A549 (cell line): ENCODE results near the gene CCDC85A. TPM values are rescaled to one million over a fixed set of nuclear protein-coding genes. Genes with fewer than 3 reads are reported as not detected.

ENCODE experiments used
- ATAC-seq, 2 experiments: fragments of 200-7000 bp in 1 of 2; fragments of >200 bp in 1 of 2; cut with Nextera tagmentation in 1 of 2; cut with Tn5 transposase in 1 of 2; 3 replicates each; pipeline versions ENCODE4 v1.8.0 to v1.9.1; 2018 to 2020; ENCODE audit warnings: mild to moderate bottlenecking in 1 of 2, moderate library complexity in 1 of 2
- CTCF ChIA-PET: fragments of 300-600 bp; sonication (Branson Sonifier 250); formaldehyde crosslinking; extraction: SDS; loops from one replicate; lab custom pipeline; 2021; ENCODE audit warnings: antibody characterized with exemption, inconsistent platforms; lab: Yijun Ruan, JAX
- POLR2A ChIA-PET: fragments of 350-600 bp; formaldehyde crosslinking; extraction: SDS; loops from one replicate; lab custom pipeline; 2021; ENCODE audit warnings: antibody characterized with exemption, inconsistent platforms; lab: Yijun Ruan, JAX
- DNase-seq, 2 experiments: peaks; one replicate each; pipeline versions ENCODE4 v3.0.0 to v3.0.0-alpha.2; 2011 to 2016; ENCODE audit warnings: low read depth in 1 of 2, low spot score in 1 of 2
- FAIRE-seq: peaks from 2 replicates; lab custom pipeline; 2011; peaks lifted over from hg19 to GRCh38; lab: Jason Lieb, UNC
- H3K27ac ChIP-seq, 2 experiments: fragments of >200 bp; sonication (Bioruptor Twin); formaldehyde crosslinking; 3 replicates each; pipeline ENCODE4 v1.5.1; 2016 to 2017
- H3K4me1 ChIP-seq: fragments of >200 bp; sonication (Bioruptor Twin); formaldehyde crosslinking; 3 replicates; pipeline ENCODE4 v1.6.1; 2016
- H3K4me2 ChIP-seq: fragments of >200 bp; sonication (Bioruptor Twin); formaldehyde crosslinking; 3 replicates; pipeline ENCODE4 v1.6.1; 2016
- H3K4me3 ChIP-seq: fragments of >200 bp; sonication (Bioruptor Twin); formaldehyde crosslinking; 3 replicates; pipeline ENCODE4 v1.5.1; 2016
- H3K9me3 ChIP-seq: fragments of >200 bp; sonication (Bioruptor Twin); formaldehyde crosslinking; 3 replicates; pipeline ENCODE4 v1.6.1; 2016
- CHD4 ChIP-seq: fragments of 200-600 bp; sonication (generic); IDR thresholded peaks from 2 replicates; pipeline ENCODE4 v1.6.1; 2016; ENCODE audit warnings: antibody characterized with exemption, mild to moderate bottlenecking, borderline replicate concordance
- HOXB13 ChIP-seq: fragments of 250-450 bp; sonication (Bioruptor Pico); IDR thresholded peaks from 2 replicates; pipeline ENCODE4 v1.5.0; 2020; ENCODE audit warnings: low read depth, mild to moderate bottlenecking, moderate library complexity
- MAFK ChIP-seq: fragments of 450-650 bp; IDR thresholded peaks from 2 replicates; pipeline ENCODE4 v1.6.1; 2014; ENCODE audit not compliant: partially characterized antibody
- MAZ ChIP-seq: fragments of 150-350 bp; IDR thresholded peaks from 2 replicates; pipeline ENCODE4 v1.6.1; 2014; ENCODE audit warnings: antibody characterized with exemption, low read depth, low read length, borderline replicate concordance
- MYC ChIP-seq: IDR thresholded peaks from 2 replicates; pipeline ENCODE4 v1.6.1; 2012; ENCODE audit warnings: mild to moderate bottlenecking, inconsistent platforms, low read length, improper control_type of control experiment, borderline replicate concordance
- PHF8 ChIP-seq: fragments of 200-600 bp; sonication (generic); IDR thresholded peaks from 2 replicates; pipeline ENCODE4 v1.6.1; 2016; ENCODE audit warnings: low read depth, mild to moderate bottlenecking, antibody characterized with exemption, moderate library complexity, borderline replicate concordance
- POLR2AphosphoS2 ChIP-seq: conservative IDR thresholded peaks from 2 replicates; pipeline ENCODE4 v1.6.1; 2012; ENCODE audit warnings: low read length, improper control_type of control experiment, inconsistent platforms
- RAD21 ChIP-seq, 2 experiments: fragments of >200 bp in 1 of 2; sonication (Bioruptor Twin) in 1 of 2; formaldehyde crosslinking in 1 of 2; IDR thresholded peaks in 1 of 2; conservative IDR thresholded peaks in 1 of 2; 2 replicates in 1 of 2; 3 replicates in 1 of 2; pipeline ENCODE4 v1.6.1; 2012 to 2018; ENCODE audit warnings: inconsistent platforms in 1 of 2
- RFX5 ChIP-seq: fragments of 450-650 bp; IDR thresholded peaks from 2 replicates; pipeline ENCODE4 v1.7.1; 2014; ENCODE audit warnings: antibody characterized with exemption, mild to moderate bottlenecking, moderate library complexity
- RNF2 ChIP-seq: fragments of 200-600 bp; sonication (generic); IDR thresholded peaks from 2 replicates; pipeline ENCODE4 v1.6.1; 2016; ENCODE audit warnings: low read depth, mild to moderate bottlenecking, antibody characterized with exemption, moderate library complexity, borderline replicate concordance
- SMC3 ChIP-seq: fragments of >200 bp; sonication (Bioruptor Twin); formaldehyde crosslinking; IDR thresholded peaks from 3 replicates; pipeline ENCODE4 v1.6.1; 2018; ENCODE audit warnings: inconsistent platforms
- ZSCAN20 ChIP-seq: fragments of 250-450 bp; sonication (Bioruptor Pico); IDR thresholded peaks from 2 replicates; pipeline ENCODE4 v1.8.0; 2022; ENCODE audit warnings: mild to moderate bottlenecking, moderate library complexity
- WGBS: methylation state at CpG from one replicate; pipeline ENCODE4 v1.1.6; 2017; ENCODE audit errors: missing lambda C conversion rate; 5-methylcytosine and 5-hydroxymethylcytosine counted together
- polyA plus RNA-seq, 4 experiments: library from polyadenylated mRNA; depleted of rRNA in 3 of 4; stranded (reverse); fragments of >200 nt; fragmentation: RNase III in 1 of 4; extraction: RNeasy Plus Mini Kit Qiagen cat#74134 plus additional on column Dnase treatment in 1 of 4; gene quantifications; 2 replicates in 3 of 4; 3 replicates in 1 of 4; pipeline ENCODE4 v1.2.3, GENCODE V29; 2011 to 2017
- TF ChIP-seq, protein P1 (sequence below): fragments of >200 bp; sonication (Bioruptor Twin); formaldehyde crosslinking; IDR thresholded peaks from 2 replicates; pipeline ENCODE4 v1.6.1; 2016
- TF ChIP-seq, protein P2 (sequence below): fragments of 250-450 bp; sonication (Bioruptor Pico); IDR thresholded peaks from 2 replicates; pipeline ENCODE4 v1.5.0; 2021; ENCODE audit warnings: mild to moderate bottlenecking, moderate library complexity, borderline replicate concordance
- TF ChIP-seq, protein P3 (sequence below): IDR thresholded peaks from 2 replicates; pipeline ENCODE4 v1.6.1; 2012; ENCODE audit warnings: low read depth, borderline replicate concordance
- TF ChIP-seq, protein P4 (sequence below): fragments of >200 bp; sonication (Bioruptor Twin); formaldehyde crosslinking; IDR thresholded peaks from 3 replicates; pipeline ENCODE4 v1.6.1; 2016
- TF ChIP-seq, protein P5 (sequence below): fragments of 200-600 bp; sonication (generic); IDR thresholded peaks from 2 replicates; pipeline ENCODE4 v1.6.1; 2016; ENCODE audit warnings: antibody characterized with exemption, mild to moderate bottlenecking, moderate library complexity

Gene CCDC85A
- polyA plus RNA-seq, 2 of the 4 experiments (the other 2 are of a cell fraction): 0.05 to 0.30 TPM

DNA sequence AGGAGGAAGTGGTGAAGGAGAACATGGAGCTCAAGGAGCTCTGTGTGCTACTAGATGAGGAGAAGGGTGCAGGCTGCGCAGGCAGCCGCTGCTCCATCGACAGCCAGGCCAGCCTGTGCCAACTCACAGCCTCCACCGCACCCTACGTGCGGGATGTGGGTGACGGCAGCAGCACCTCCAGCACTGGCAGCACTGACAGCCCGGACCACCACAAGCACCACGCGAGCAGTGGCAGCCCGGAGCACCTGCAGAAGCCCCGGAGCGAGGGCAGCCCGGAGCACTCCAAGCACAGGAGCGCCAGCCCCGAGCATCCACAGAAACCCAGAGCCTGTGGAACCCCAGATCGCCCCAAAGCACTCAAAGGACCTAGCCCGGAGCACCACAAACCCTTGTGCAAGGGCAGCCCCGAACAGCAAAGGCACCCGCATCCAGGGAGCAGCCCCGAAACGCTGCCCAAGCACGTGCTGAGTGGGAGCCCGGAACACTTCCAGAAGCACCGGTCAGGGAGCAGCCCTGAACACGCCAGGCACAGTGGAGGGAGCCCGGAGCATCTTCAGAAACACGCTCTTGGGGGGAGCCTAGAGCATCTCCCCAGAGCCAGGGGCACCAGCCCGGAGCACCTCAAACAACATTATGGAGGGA, 9.0 kb downstream of the CCDC85A start:
- FAIRE-seq: no peak
- ChIA-PET POLR2A (no interaction called here), CTCF (interaction anchor here (0.9 to 9.8 kb wide), 4 partner anchors 8 to 560 kb away, joined by 3 to 66 read pairs (median 4); partner anchors contain the start of gene CCDC85A)
- Histone ChIP-seq H3K9me3 (no peaks in the 10 kb centered on the region), H3K4me2 (no peak overlapping the region), H3K4me3 (no peak overlapping the region), H3K4me1 (no peaks in the 10 kb centered on the region; the same call in 2 of the 3 replicates), H3K27ac (no peak overlapping the region)
- TF ChIP-seq ZSCAN20 (CRISPR knock-in tag) (no peak), RFX5 (no peak), MAFK (no peak), MYC (no peak), PHF8 (no peak), POLR2AphosphoS2 (no peak), RNF2 (no peak), CHD4 (no peak), SMC3 (no peak)
- TF ChIP-seq, protein P1, sequence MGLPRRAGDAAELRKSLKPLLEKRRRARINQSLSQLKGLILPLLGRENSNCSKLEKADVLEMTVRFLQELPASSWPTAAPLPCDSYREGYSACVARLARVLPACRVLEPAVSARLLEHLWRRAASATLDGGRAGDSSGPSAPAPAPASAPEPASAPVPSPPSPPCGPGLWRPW: no peak
- TF ChIP-seq, protein P2, sequence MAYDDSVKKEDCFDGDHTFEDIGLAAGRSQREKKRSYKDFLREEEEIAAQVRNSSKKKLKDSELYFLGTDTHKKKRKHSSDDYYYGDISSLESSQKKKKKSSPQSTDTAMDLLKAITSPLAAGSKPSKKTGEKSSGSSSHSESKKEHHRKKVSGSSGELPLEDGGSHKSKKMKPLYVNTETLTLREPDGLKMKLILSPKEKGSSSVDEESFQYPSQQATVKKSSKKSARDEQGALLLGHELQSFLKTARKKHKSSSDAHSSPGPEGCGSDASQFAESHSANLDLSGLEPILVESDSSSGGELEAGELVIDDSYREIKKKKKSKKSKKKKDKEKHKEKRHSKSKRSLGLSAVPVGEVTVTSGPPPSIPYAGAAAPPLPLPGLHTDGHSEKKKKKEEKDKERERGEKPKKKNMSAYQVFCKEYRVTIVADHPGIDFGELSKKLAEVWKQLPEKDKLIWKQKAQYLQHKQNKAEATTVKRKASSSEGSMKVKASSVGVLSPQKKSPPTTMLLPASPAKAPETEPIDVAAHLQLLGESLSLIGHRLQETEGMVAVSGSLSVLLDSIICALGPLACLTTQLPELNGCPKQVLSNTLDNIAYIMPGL (CRISPR knock-in tag): no peak
- TF ChIP-seq, protein P3, sequence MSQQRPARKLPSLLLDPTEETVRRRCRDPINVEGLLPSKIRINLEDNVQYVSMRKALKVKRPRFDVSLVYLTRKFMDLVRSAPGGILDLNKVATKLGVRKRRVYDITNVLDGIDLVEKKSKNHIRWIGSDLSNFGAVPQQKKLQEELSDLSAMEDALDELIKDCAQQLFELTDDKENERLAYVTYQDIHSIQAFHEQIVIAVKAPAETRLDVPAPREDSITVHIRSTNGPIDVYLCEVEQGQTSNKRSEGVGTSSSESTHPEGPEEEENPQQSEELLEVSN: no peak
- TF ChIP-seq, protein P4, sequence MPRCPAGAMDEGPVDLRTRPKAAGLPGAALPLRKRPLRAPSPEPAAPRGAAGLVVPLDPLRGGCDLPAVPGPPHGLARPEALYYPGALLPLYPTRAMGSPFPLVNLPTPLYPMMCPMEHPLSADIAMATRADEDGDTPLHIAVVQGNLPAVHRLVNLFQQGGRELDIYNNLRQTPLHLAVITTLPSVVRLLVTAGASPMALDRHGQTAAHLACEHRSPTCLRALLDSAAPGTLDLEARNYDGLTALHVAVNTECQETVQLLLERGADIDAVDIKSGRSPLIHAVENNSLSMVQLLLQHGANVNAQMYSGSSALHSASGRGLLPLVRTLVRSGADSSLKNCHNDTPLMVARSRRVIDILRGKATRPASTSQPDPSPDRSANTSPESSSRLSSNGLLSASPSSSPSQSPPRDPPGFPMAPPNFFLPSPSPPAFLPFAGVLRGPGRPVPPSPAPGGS: no peak
- TF ChIP-seq, protein P5, sequence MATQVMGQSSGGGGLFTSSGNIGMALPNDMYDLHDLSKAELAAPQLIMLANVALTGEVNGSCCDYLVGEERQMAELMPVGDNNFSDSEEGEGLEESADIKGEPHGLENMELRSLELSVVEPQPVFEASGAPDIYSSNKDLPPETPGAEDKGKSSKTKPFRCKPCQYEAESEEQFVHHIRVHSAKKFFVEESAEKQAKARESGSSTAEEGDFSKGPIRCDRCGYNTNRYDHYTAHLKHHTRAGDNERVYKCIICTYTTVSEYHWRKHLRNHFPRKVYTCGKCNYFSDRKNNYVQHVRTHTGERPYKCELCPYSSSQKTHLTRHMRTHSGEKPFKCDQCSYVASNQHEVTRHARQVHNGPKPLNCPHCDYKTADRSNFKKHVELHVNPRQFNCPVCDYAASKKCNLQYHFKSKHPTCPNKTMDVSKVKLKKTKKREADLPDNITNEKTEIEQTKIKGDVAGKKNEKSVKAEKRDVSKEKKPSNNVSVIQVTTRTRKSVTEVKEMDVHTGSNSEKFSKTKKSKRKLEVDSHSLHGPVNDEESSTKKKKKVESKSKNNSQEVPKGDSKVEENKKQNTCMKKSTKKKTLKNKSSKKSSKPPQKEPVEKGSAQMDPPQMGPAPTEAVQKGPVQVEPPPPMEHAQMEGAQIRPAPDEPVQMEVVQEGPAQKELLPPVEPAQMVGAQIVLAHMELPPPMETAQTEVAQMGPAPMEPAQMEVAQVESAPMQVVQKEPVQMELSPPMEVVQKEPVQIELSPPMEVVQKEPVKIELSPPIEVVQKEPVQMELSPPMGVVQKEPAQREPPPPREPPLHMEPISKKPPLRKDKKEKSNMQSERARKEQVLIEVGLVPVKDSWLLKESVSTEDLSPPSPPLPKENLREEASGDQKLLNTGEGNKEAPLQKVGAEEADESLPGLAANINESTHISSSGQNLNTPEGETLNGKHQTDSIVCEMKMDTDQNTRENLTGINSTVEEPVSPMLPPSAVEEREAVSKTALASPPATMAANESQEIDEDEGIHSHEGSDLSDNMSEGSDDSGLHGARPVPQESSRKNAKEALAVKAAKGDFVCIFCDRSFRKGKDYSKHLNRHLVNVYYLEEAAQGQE: no peak
- DNase-seq: no peak
- 63% methylated on average over 24 of the region's 29 CpGs for WGBS
- ATAC-seq: no peak

DNA sequence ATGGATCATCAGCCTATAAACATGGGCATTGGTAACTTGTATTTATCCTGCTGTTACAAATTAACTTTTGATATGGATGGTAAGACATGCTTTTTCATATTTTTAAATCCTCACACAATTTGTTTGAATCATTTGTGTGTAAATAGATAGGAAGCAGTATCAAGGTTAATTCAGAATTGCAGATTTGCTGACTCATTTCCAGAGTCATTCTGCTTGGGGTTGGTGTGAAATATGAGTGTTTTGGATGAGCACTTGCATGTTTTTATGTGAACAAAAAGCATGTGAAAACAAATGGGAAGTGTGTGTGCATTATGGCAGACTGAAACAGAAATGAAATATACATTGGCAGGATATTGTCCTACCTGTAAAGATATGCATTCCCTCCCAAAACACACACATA, 11.8 kb downstream of the CCDC85A start:
- Histone ChIP-seq H3K4me3 (no peak overlapping the region), H3K4me2 (no peak overlapping the region), H3K9me3 (no peaks in the 10 kb centered on the region), H3K4me1 (no peaks in the 10 kb centered on the region; the same call in 2 of the 3 replicates), H3K27ac (no peak overlapping the region)
- FAIRE-seq (no peak), DNase-seq (no peak), ATAC-seq (no peak)
- ChIA-PET CTCF (interaction anchor here (9.8 kb wide), 1 partner anchor 10 kb away, joined by 66 read pairs; the partner anchor contains the start of gene CCDC85A), POLR2A (no interaction called here)
- TF ChIP-seq MAZ (no peak), MAFK (peak; percentile 73), HOXB13 (CRISPR knock-in tag) (no peak), CHD4 (no peak), RAD21 (conservative IDR thresholded peaks at IDR 0.05 in 1 of 2, IDR thresholded peaks at IDR 0.05 in 1 of 2) (no peak)
